Measurements from ENCODE around the gene TMEM140. TPM values are rescaled to one million over a fixed set of nuclear protein-coding genes. Genes with fewer than 3 reads are reported as not detected.

The TMEM140 gene
- total RNA-seq, 1 donor from 2014 or later = 0.27 TPM

DNA sequence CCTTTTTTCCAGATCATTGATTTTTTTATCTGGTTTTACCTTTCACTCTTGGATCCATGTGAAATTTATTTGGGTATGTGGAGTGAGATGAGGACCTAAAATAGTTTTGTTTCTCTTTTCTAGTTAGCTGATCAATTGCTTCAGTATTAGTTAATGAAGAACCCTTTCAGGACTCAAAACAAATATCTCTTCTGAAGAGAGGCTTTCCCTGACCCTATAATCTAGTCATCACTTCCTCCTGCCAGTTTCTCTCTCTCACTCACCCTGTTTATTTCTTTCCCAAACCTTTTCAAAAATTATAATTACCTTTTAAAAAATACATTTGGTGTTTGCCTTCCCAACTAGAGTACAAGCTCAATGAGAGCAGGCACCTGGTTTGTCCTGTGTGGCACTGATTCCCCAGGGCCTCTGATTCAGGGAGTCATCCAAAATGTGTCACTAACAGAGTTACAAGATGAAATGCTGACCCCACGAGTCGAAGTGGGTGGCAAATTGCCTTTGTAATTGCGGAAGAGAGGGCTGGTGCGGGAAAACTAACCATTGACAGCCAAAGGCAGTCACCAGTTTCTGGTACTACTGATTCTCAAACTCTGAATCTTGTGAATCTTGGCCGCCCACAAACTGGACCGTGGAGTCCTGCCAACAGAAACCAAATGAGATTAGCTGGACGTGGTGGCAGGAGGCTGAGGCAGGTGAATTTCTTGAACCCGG lies 2.4 kb downstream of the TMEM140 start:
- no peak overlapping the region for H3K27ac ChIP-seq (ENCODE audit: low read depth, low read length)

DNA sequence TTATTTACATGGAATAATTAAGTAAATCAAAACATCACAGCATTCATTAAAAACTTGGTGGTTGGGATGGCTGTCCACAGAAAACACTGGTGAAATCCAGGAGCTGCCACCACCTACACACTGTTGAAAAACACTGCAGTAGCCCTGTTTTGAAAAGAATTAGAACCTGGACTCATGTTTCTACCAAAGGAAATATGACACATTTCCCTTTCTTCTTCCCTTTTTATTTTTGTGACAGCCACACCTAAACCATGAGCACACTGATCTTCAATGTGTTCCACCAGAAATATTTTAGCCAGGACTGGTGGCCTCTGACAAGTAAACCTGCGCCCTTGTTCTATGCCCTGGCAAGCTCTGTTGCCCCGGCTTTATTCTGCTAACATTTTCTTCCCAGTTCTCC lies 3.3 kb downstream of the TMEM140 start:
- Mint-ChIP-seq H3K4me1 (ENCODE audit: low read depth, unreplicated experiment) (peaks cover 2% of the 10 kb centered on the region), H3K36me3 (ENCODE audit: low read depth, unreplicated experiment) (peaks cover under 1% of the 10 kb centered on the region), H3K27ac (ENCODE audit: unreplicated experiment) (no peak overlapping the region), H3K27me3 (ENCODE audit: low read depth, unreplicated experiment) (no peaks in the 10 kb centered on the region), H3K9me3 (ENCODE audit: unreplicated experiment) (peaks cover 15% of the 10 kb centered on the region), H3K4me3 (ENCODE audit: unreplicated experiment) (no peak overlapping the region)
- H3K36me3 ChIP-seq (ENCODE audit: insufficient read depth, low read length) = no peaks in the 10 kb centered on the region
- H3K27me3 ChIP-seq (ENCODE audit: insufficient read depth, low read length) = no peaks in the 10 kb centered on the region
- TF ChIP-seq, protein P1, sequence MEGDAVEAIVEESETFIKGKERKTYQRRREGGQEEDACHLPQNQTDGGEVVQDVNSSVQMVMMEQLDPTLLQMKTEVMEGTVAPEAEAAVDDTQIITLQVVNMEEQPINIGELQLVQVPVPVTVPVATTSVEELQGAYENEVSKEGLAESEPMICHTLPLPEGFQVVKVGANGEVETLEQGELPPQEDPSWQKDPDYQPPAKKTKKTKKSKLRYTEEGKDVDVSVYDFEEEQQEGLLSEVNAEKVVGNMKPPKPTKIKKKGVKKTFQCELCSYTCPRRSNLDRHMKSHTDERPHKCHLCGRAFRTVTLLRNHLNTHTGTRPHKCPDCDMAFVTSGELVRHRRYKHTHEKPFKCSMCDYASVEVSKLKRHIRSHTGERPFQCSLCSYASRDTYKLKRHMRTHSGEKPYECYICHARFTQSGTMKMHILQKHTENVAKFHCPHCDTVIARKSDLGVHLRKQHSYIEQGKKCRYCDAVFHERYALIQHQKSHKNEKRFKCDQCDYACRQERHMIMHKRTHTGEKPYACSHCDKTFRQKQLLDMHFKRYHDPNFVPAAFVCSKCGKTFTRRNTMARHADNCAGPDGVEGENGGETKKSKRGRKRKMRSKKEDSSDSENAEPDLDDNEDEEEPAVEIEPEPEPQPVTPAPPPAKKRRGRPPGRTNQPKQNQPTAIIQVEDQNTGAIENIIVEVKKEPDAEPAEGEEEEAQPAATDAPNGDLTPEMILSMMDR (IDR thresholded peaks at IDR 0.05; ENCODE audit: insufficient read depth, low read depth, low read length) = no peak
- no peak for TF ChIP-seq EZH2 (IDR thresholded peaks at IDR 0.05; ENCODE audit: insufficient read depth, low read length)
- FAIRE-seq (no peak), DNase-seq (ENCODE audit: low read depth) (no peak)
- no peak overlapping the region for H3K4me3 ChIP-seq (ENCODE audit: insufficient read depth, low read depth, low read length)
- no peak overlapping the region for H3K27ac ChIP-seq (ENCODE audit: low read depth, low read length)
- no peak overlapping the region for H2AFZ ChIP-seq (ENCODE audit: low read depth, low read length)
- no peaks in the 10 kb centered on the region for H3K9me3 ChIP-seq (ENCODE audit: insufficient read depth, low read depth, low read length)
- H3K9ac ChIP-seq (ENCODE audit: low read length) = no peak overlapping the region
- H3K4me1 ChIP-seq (ENCODE audit: insufficient read depth, low read length) = no peaks in the 10 kb centered on the region
- no peaks in the 10 kb centered on the region for H3K79me2 ChIP-seq (ENCODE audit: insufficient read depth, low read length)
- H3K4me2 ChIP-seq (ENCODE audit: low read length) = no peak overlapping the region
- H4K20me1 ChIP-seq (ENCODE audit: insufficient read depth, low read length) = no peaks in the 10 kb centered on the region

More for the DNA sequence above, 2.4 kb downstream of the TMEM140 start:
- H3K27me3 ChIP-seq (ENCODE audit: insufficient read depth, low read length) = no peaks in the 10 kb centered on the region
- peaks cover 2% of the 10 kb centered on the region for H3K4me1 Mint-ChIP-seq (ENCODE audit: low read depth, unreplicated experiment)
- H2AFZ ChIP-seq (ENCODE audit: low read depth, low read length) = no peak overlapping the region
- no peak overlapping the region for H3K4me3 Mint-ChIP-seq (ENCODE audit: unreplicated experiment)
- TF ChIP-seq EZH2 (IDR thresholded peaks at IDR 0.05; ENCODE audit: insufficient read depth, low read length) = no peak
- TF ChIP-seq, protein P1 (IDR thresholded peaks at IDR 0.05; ENCODE audit: insufficient read depth, low read depth, low read length) = no peak
- H3K27ac Mint-ChIP-seq (ENCODE audit: unreplicated experiment) = no peak overlapping the region
- FAIRE-seq = no peak
- H3K9ac ChIP-seq (ENCODE audit: low read length) = no peak overlapping the region
- H3K36me3 Mint-ChIP-seq (ENCODE audit: low read depth, unreplicated experiment) = no peaks in the 10 kb centered on the region
- no peak overlapping the region for H3K4me3 ChIP-seq (ENCODE audit: insufficient read depth, low read depth, low read length)
- H3K4me1 ChIP-seq (ENCODE audit: insufficient read depth, low read length) = no peaks in the 10 kb centered on the region
- DNase-seq (ENCODE audit: low read depth) = no peak
- H3K27me3 Mint-ChIP-seq (ENCODE audit: low read depth, unreplicated experiment) = no peaks in the 10 kb centered on the region
- no peak overlapping the region for H3K4me2 ChIP-seq (ENCODE audit: low read length)
- no peaks in the 10 kb centered on the region for H3K9me3 ChIP-seq (ENCODE audit: insufficient read depth, low read depth, low read length)
- no peaks in the 10 kb centered on the region for H4K20me1 ChIP-seq (ENCODE audit: insufficient read depth, low read length)
- no peaks in the 10 kb centered on the region for H3K36me3 ChIP-seq (ENCODE audit: insufficient read depth, low read length)
- H3K79me2 ChIP-seq (ENCODE audit: insufficient read depth, low read length) = no peaks in the 10 kb centered on the region
- peaks cover 9% of the 10 kb centered on the region for H3K9me3 Mint-ChIP-seq (ENCODE audit: unreplicated experiment)

DNA sequence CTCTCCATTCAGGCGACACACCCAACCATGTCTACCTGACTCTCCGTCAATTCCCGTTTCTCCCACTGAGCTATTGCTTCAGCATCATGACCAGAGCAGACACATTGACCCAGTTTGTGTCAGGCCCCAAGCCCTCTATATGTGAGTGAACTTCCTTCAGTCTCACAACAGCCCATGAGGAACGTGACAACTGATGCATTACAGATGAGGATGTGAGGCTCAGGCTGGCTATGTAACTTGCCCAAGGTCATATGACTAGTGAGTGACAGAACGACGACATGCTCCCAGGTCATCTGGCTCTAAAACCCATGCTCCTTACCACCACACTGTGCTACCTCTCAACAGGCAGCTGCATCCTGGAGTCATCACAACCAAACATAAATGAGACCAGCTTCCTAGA lies 3.7 kb downstream of the TMEM140 start:
- Histone ChIP-seq H3K4me3 (ENCODE audit: insufficient read depth, low read depth, low read length) (no peak overlapping the region), H3K27me3 (ENCODE audit: insufficient read depth, low read length) (no peaks in the 10 kb centered on the region), H3K9ac (ENCODE audit: low read length) (no peak overlapping the region), H4K20me1 (ENCODE audit: insufficient read depth, low read length) (no peaks in the 10 kb centered on the region), H3K27ac (ENCODE audit: low read depth, low read length) (no peak overlapping the region), H3K4me1 (ENCODE audit: insufficient read depth, low read length) (no peaks in the 10 kb centered on the region), H2AFZ (ENCODE audit: low read depth, low read length) (no peak overlapping the region), H3K79me2 (ENCODE audit: insufficient read depth, low read length) (no peaks in the 10 kb centered on the region), H3K4me2 (ENCODE audit: low read length) (no peak overlapping the region), H3K9me3 (ENCODE audit: insufficient read depth, low read depth, low read length) (no peaks in the 10 kb centered on the region), H3K36me3 (ENCODE audit: insufficient read depth, low read length) (no peaks in the 10 kb centered on the region)
- Mint-ChIP-seq H3K27me3 (ENCODE audit: low read depth, unreplicated experiment) (no peaks in the 10 kb centered on the region), H3K4me1 (ENCODE audit: low read depth, unreplicated experiment) (peaks cover 2% of the 10 kb centered on the region), H3K9me3 (ENCODE audit: unreplicated experiment) (peaks cover 19% of the 10 kb centered on the region), H3K27ac (ENCODE audit: unreplicated experiment) (no peak overlapping the region), H3K4me3 (ENCODE audit: unreplicated experiment) (no peak overlapping the region), H3K36me3 (ENCODE audit: low read depth, unreplicated experiment) (peaks cover 4% of the 10 kb centered on the region)
- DNase-seq (ENCODE audit: low read depth) (no peak), FAIRE-seq (no peak)
- TF ChIP-seq, protein P1 (IDR thresholded peaks at IDR 0.05; ENCODE audit: insufficient read depth, low read depth, low read length) = no peak
- no peak for TF ChIP-seq EZH2 (IDR thresholded peaks at IDR 0.05; ENCODE audit: insufficient read depth, low read length)

All from astrocyte (in vitro differentiated cells and primary cell).